CD8-positive, alpha-beta memory T cell (primary cell): ENCODE results near the gene PRR36. TPM values are rescaled to one million over a fixed set of nuclear protein-coding genes. Genes with fewer than 3 reads are reported as not detected.
"Not testable (repeated sequence)": the region's sequence is repeated elsewhere in the genome, so short reads cannot be mapped to it uniquely, and the experiment has no call there.

Experiments used
- CTCF ChIA-PET: fragments of 350-600 bp; sonication (Branson Sonifier 250); formaldehyde crosslinking; loops from one replicate; lab custom pipeline; 2021; ENCODE audit warnings: antibody characterized with exemption; lab: Charles Lee
- POLR2A ChIA-PET: fragments of 350-600 bp; sonication (Branson Sonifier 250); formaldehyde crosslinking; loops from one replicate; lab custom pipeline; 2021; ENCODE audit warnings: antibody characterized with exemption; lab: Charles Lee
- DNase-seq, 5 donors: peaks; one replicate each; pipeline versions ENCODE4 v3.0.0 to v3.0.0-alpha.2; 2020 to 2022; ENCODE audit warnings: mixed read lengths in 1 of 5
- H3K27ac ChIP-seq: one replicate; pipeline ENCODE4 v1.7.0; 2013; ENCODE audit warnings: low read depth, mild to moderate bottlenecking, low read length, moderate library complexity
- H3K27me3 ChIP-seq: 2 replicates; pipeline ENCODE4 v1.7.0; 2013; ENCODE audit warnings: low read length, mild to moderate bottlenecking; ENCODE audit not compliant: insufficient read depth, poor library complexity, severe bottlenecking
- H3K36me3 ChIP-seq: 2 replicates; pipeline ENCODE4 v1.7.0; 2013; ENCODE audit warnings: mild to moderate bottlenecking, low read length, moderate library complexity; ENCODE audit not compliant: insufficient read depth
- H3K4me1 ChIP-seq: 2 replicates; pipeline ENCODE4 v1.7.0; 2013; ENCODE audit warnings: mild to moderate bottlenecking, low read length, moderate library complexity; ENCODE audit not compliant: insufficient read depth
- H3K4me3 ChIP-seq: 2 replicates; pipeline ENCODE4 v1.7.0; 2013; ENCODE audit warnings: mild to moderate bottlenecking, low read length
- H3K9me3 ChIP-seq: 2 replicates; pipeline ENCODE4 v1.7.0; 2013; ENCODE audit warnings: mild to moderate bottlenecking, low read length
- H3K27ac Mint-ChIP-seq, 8 donors: one replicate each; pipeline ENCODE4 v1.8.0; 2020 to 2021; ENCODE audit warnings: mixed read lengths in 8 of 8, mild to moderate bottlenecking in 6 of 8, inconsistent platforms in 3 of 8, moderate library complexity in 3 of 8
- H3K27me3 Mint-ChIP-seq, 2 donors: one replicate each; pipeline ENCODE4 v1.8.0; 2020 to 2021; ENCODE audit warnings: mixed read lengths in 2 of 2, mild to moderate bottlenecking in 1 of 2, moderate library complexity in 1 of 2
- H3K36me3 Mint-ChIP-seq, 3 donors: one replicate each; pipeline ENCODE4 v1.8.0; 2020 to 2021; ENCODE audit warnings: mixed read lengths in 3 of 3, inconsistent platforms in 1 of 3, mild to moderate bottlenecking in 1 of 3
- H3K4me1 Mint-ChIP-seq, 3 donors: one replicate each; pipeline ENCODE4 v1.8.0; 2020 to 2021; ENCODE audit warnings: mixed read lengths in 3 of 3, inconsistent platforms in 1 of 3, mild to moderate bottlenecking in 1 of 3
- H3K4me3 Mint-ChIP-seq, 7 donors: one replicate each; pipeline ENCODE4 v1.8.0; 2020 to 2021; ENCODE audit warnings: mixed read lengths in 7 of 7, mild to moderate bottlenecking in 6 of 7, moderate library complexity in 4 of 7, inconsistent platforms in 2 of 7
- H3K9me3 Mint-ChIP-seq, 5 donors: one replicate each; pipeline ENCODE4 v1.8.0; 2020 to 2022; ENCODE audit warnings: mixed read lengths in 5 of 5, mild to moderate bottlenecking in 3 of 5, moderate library complexity in 2 of 5, inconsistent platforms in 1 of 5
- polyA plus RNA-seq: library from polyadenylated mRNA; unstranded; fragments of 300-500 nt; fragmentation: Illumina TruSeq; gene quantifications from one replicate; pipeline ENCODE4 v1.2.3, GENCODE V29; 2021
- total RNA-seq, 2 experiments: library from RNA; stranded (reverse); gene quantifications; one replicate each; pipeline ENCODE4 v1.2.3, GENCODE V29; 2021

The PRR36 gene
- total and polyA plus RNA-seq, 3 experiments from 2014 or later: not detected

DNA sequence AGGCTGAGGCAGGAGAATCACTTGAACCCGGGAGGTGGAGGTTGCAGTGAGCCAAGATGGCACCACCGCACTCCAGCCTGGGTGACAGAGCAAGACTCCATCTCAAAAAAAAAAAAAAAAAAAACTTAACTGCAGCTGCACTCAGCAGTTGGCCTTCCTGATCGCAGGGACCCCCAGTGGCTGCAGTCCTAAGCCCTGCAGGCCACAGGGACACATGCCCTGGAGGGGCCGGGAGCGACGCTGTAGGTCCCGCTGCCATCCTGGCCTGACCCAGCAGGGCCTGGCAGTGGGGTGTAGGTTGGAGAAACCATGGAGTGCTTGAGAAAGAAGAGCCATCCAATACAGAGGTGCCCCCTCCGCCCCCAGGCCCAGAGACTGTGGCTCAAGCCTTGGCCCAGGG, 15.1 kb downstream of the PRR36 start:
- not testable (repeated sequence) for H3K27ac ChIP-seq, H3K4me3 ChIP-seq, H3K9me3 Mint-ChIP-seq, H3K27ac Mint-ChIP-seq, H3K9me3 ChIP-seq, H3K36me3 ChIP-seq, H3K36me3 Mint-ChIP-seq, H3K4me3 Mint-ChIP-seq, DNase-seq
- H3K27me3 ChIP-seq: peaks cover 12% of the 10 kb centered on the region
- ChIA-PET CTCF (interaction anchor here (3.2 kb wide), 1 partner anchor 10 kb away, joined by 17 read pairs; no protein-coding TSS in a partner anchor), POLR2A (interaction anchor here (1.4 kb wide), 1 partner anchor 10 kb away, joined by 6 read pairs; no protein-coding TSS in a partner anchor)
- H3K4me1 ChIP-seq: peaks cover 14% of the 10 kb centered on the region
- Mint-ChIP-seq H3K27me3 (peaks cover 13 to 33% of the 10 kb centered on the region in 2 donors), H3K4me1 (peaks cover 0 to 19% (median 6%) of the 10 kb centered on the region in 3 donors)

- DNase-seq: no peak
- Histone ChIP-seq H3K4me3 (no peak overlapping the region), H3K27ac (peak overlapping the region; percentile 20), H3K4me1 (peaks cover 18% of the 10 kb centered on the region), H3K36me3 (no peaks in the 10 kb centered on the region), H3K27me3 (peaks cover 12% of the 10 kb centered on the region), H3K9me3 (no peaks in the 10 kb centered on the region)
- Mint-ChIP-seq H3K27ac (no peak overlapping the region), H3K27me3 (peaks cover 13 to 33% of the 10 kb centered on the region in 2 donors), H3K4me3 (no peak overlapping the region), H3K4me1 (peaks cover 0 to 18% (median 6%) of the 10 kb centered on the region in 3 donors), H3K36me3 (no peaks in the 10 kb centered on the region), H3K9me3 (no peaks in the 10 kb centered on the region)
- CTCF ChIA-PET: interaction anchor here (0.9 to 3.2 kb wide), 2 partner anchors 11 to 71 kb away, joined by 3 to 17 read pairs; no protein-coding TSS in a partner anchor
- POLR2A ChIA-PET: no interaction called here
Observed at GRCh38 chr19:7858109-7858770, 15.9 kb downstream of the PRR36 start.

DNA sequence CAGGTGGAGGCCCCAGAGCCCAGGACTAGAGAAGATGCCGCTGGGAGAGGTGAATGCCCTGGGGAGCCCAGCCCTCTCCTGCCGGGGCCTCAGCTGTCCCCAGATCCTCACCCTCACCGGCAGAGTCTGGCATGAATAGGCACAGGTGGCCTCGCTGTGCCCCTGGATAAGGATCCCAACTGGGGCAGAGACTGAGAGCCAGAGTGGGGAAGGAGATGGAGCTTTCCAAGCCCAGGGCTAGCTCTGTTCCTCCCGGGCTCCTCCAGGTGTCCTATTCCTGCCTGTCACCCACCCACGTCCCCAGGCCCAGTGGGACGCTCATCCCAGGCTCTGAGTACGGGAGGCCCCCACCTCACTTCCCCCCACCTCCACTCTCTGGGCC, 16.5 kb downstream of the PRR36 start:
- no peak for DNase-seq
- CTCF ChIA-PET: interaction anchor here (0.9 to 3.2 kb wide), 2 partner anchors 11 to 71 kb away, joined by 3 to 17 read pairs; no protein-coding TSS in a partner anchor
- Mint-ChIP-seq H3K27ac (no peak overlapping the region), H3K4me1 (peaks cover 0 to 23% (median 6%) of the 10 kb centered on the region in 3 donors), H3K36me3 (no peaks in the 10 kb centered on the region), H3K9me3 (no peaks in the 10 kb centered on the region), H3K27me3 (peaks cover 13 to 33% of the 10 kb centered on the region in 2 donors), H3K4me3 (no peak overlapping the region)
- no peaks in the 10 kb centered on the region for H3K9me3 ChIP-seq
- H3K4me3 ChIP-seq: no peak overlapping the region
- H3K36me3 ChIP-seq: no peaks in the 10 kb centered on the region
- POLR2A ChIA-PET: no interaction called here
- no peak overlapping the region for H3K27ac ChIP-seq
- peaks cover 12% of the 10 kb centered on the region for H3K27me3 ChIP-seq
- peaks cover 23% of the 10 kb centered on the region for H3K4me1 ChIP-seq

GRCh38 chr19:7856679-7857663, 17.2 kb downstream of the PRR36 start:
- no peaks in the 10 kb centered on the region for H3K9me3 ChIP-seq
- H3K4me3 ChIP-seq: no peak overlapping the region
- CTCF ChIA-PET: interaction anchor here (0.9 to 3.2 kb wide), 2 partner anchors 12 to 72 kb away, joined by 3 to 17 read pairs; no protein-coding TSS in a partner anchor
- H3K27ac Mint-ChIP-seq: no peak overlapping the region
- H3K4me1 Mint-ChIP-seq: peaks cover 0 to 19% (median 4%) of the 10 kb centered on the region in 3 donors
- peaks cover 12% of the 10 kb centered on the region for H3K27me3 ChIP-seq
- H3K27me3 Mint-ChIP-seq: peaks cover 13 to 29% of the 10 kb centered on the region in 2 donors
- no peaks in the 10 kb centered on the region for H3K36me3 Mint-ChIP-seq
- peaks cover 19% of the 10 kb centered on the region for H3K4me1 ChIP-seq
- H3K27ac ChIP-seq: no peak overlapping the region
- no peak overlapping the region for H3K4me3 Mint-ChIP-seq
- no peaks in the 10 kb centered on the region for H3K9me3 Mint-ChIP-seq
- H3K36me3 ChIP-seq: no peaks in the 10 kb centered on the region
- POLR2A ChIA-PET: no interaction called here
- no peak for DNase-seq

GRCh38 chr19:7856109-7856591, 18.0 kb downstream of the PRR36 start:
- H3K4me3 Mint-ChIP-seq: no peak overlapping the region
- Histone ChIP-seq H3K27ac (no peak overlapping the region), H3K4me1 (peaks cover 11% of the 10 kb centered on the region), H3K9me3 (no peaks in the 10 kb centered on the region), H3K36me3 (no peaks in the 10 kb centered on the region), H3K27me3 (peaks cover 6% of the 10 kb centered on the region), H3K4me3 (no peak overlapping the region)
- H3K36me3 Mint-ChIP-seq: no peaks in the 10 kb centered on the region
- peaks cover 0 to 11% (median 0%) of the 10 kb centered on the region in 3 donors for H3K4me1 Mint-ChIP-seq
- peaks cover 7 to 24% of the 10 kb centered on the region in 2 donors for H3K27me3 Mint-ChIP-seq
- ChIA-PET CTCF (interaction anchor here (3.2 kb wide), 1 partner anchor 13 kb away, joined by 17 read pairs; no protein-coding TSS in a partner anchor), POLR2A (no interaction called here)
- no peaks in the 10 kb centered on the region for H3K9me3 Mint-ChIP-seq
- H3K27ac Mint-ChIP-seq: no peak overlapping the region
- DNase-seq: no peak

GRCh38 chr19:7855426-7856108, 18.6 kb downstream of the PRR36 start:
- Mint-ChIP-seq H3K4me3 (no peak overlapping the region), H3K36me3 (no peaks in the 10 kb centered on the region), H3K9me3 (no peaks in the 10 kb centered on the region), H3K4me1 (peaks cover 0 to 7% (median 0%) of the 10 kb centered on the region in 3 donors), H3K27ac (no peak overlapping the region), H3K27me3 (peaks cover 4 to 20% of the 10 kb centered on the region in 2 donors)
- no peaks in the 10 kb centered on the region for H3K9me3 ChIP-seq
- ChIA-PET CTCF (no interaction called here), POLR2A (no interaction called here)
- H3K27ac ChIP-seq: no peak overlapping the region
- H3K27me3 ChIP-seq: peaks cover under 1% of the 10 kb centered on the region
- no peaks in the 10 kb centered on the region for H3K36me3 ChIP-seq
- no peak overlapping the region for H3K4me3 ChIP-seq
- H3K4me1 ChIP-seq: peaks cover 9% of the 10 kb centered on the region
- DNase-seq: no peak

DNA sequence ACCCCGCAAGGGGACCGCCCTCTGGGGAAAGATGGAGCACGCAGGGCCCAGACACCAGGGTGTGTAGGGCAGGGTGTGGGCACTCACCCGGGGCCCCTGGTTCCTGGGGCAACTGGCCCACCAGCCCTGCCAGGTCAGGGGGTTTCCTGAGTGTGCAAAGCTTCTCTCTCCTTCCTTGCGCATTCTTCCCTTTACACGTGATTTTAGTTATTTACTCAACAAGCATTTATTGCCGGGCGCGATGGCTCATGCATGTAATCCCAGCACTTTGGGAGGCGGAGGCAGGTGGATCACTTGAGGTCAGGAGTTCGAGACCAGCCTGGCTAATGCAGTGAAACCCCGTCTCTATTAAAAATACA, 20.4 kb downstream of the PRR36 start:
- peaks cover 9% of the 10 kb centered on the region for H3K4me1 ChIP-seq
- Mint-ChIP-seq H3K9me3 (no peaks in the 10 kb centered on the region), H3K27ac (no peak overlapping the region), H3K36me3 (no peaks in the 10 kb centered on the region), H3K4me3 (no peak overlapping the region), H3K27me3 (peaks cover 3 to 20% of the 10 kb centered on the region in 2 donors), H3K4me1 (peaks cover 0 to 7% (median 0%) of the 10 kb centered on the region in 3 donors)
- H3K9me3 ChIP-seq: no peaks in the 10 kb centered on the region
- no peaks in the 10 kb centered on the region for H3K36me3 ChIP-seq
- no peak for DNase-seq
- POLR2A ChIA-PET: no interaction called here
- no peak overlapping the region for H3K4me3 ChIP-seq
- no peaks in the 10 kb centered on the region for H3K27me3 ChIP-seq
- CTCF ChIA-PET: interaction anchor here (1.0 to 3.2 kb wide), 7 partner anchors 9 to 401 kb away, joined by 3 to 19 read pairs (median 4); partner anchors contain the start of gene PRR36
- H3K27ac ChIP-seq: no peak overlapping the region
